Spleen (tissue), 11 donors: ENCODE data around the gene OIP5. TPM values are rescaled to one million over a fixed set of nuclear protein-coding genes. Genes with fewer than 3 reads are reported as not detected.
"Not testable (repeated sequence)": the region's sequence is repeated elsewhere in the genome, so short reads cannot be mapped to it uniquely, and the experiment has no call there.

Source experiments
- DNase-seq: peaks from one replicate; pipeline ENCODE4 v3.0.0-alpha.2; 2020
- H3K27ac ChIP-seq, 8 donors: fragments of 200-600 bp; sonication (generic) in 7 of 8; 1 replicate in 4 of 8; 2 replicates in 4 of 8; pipeline versions ENCODE4 v1.5.0 to v1.8.0; 2016 to 2021; ENCODE audit warnings: inconsistent platforms in 4 of 8, mild to moderate bottlenecking in 4 of 8, moderate library complexity in 1 of 8
- H3K27me3 ChIP-seq, 7 donors: fragments of 200-600 bp; sonication (generic) in 6 of 7; replicated peaks in 1 of 7; 1 replicate in 4 of 7; 2 replicates in 3 of 7; pipeline versions ENCODE4 v1.5.0 to v1.8.0; 2016 to 2021; ENCODE audit warnings: inconsistent platforms in 3 of 7, mild to moderate bottlenecking in 1 of 7
- H3K36me3 ChIP-seq, 6 donors: fragments of 200-600 bp; sonication (generic) in 5 of 6; 1 replicate in 4 of 6; 2 replicates in 2 of 6; pipeline versions ENCODE4 v1.5.0 to v1.8.0; 2016 to 2021; ENCODE audit warnings: inconsistent platforms in 2 of 6
- H3K4me1 ChIP-seq, 6 donors: fragments of 200-600 bp; sonication (generic) in 5 of 6; 1 replicate in 3 of 6; 2 replicates in 3 of 6; pipeline versions ENCODE4 v1.5.0 to v1.8.0; 2016 to 2021; ENCODE audit warnings: inconsistent platforms in 3 of 6
- H3K4me3 ChIP-seq, 8 donors: fragments of 200-600 bp; sonication (generic) in 7 of 8; 1 replicate in 4 of 8; 2 replicates in 4 of 8; pipeline versions ENCODE4 v1.5.0 to v1.8.0; 2016 to 2021; ENCODE audit warnings: inconsistent platforms in 4 of 8, mild to moderate bottlenecking in 4 of 8, moderate library complexity in 2 of 8
- H3K9me3 ChIP-seq, 8 donors: fragments of 200-600 bp; sonication (generic) in 7 of 8; 1 replicate in 4 of 8; 2 replicates in 4 of 8; pipeline versions ENCODE4 v1.5.0 to v1.8.0; 2016 to 2021; ENCODE audit warnings: inconsistent platforms in 4 of 8
- CTCF ChIP-seq, 11 experiments: fragments of 200-600 bp in 7 of 11; fragments of 450-650 bp in 4 of 11; sonication (generic) in 4 of 11; IDR thresholded peaks in 8 of 11; conservative IDR thresholded peaks in 3 of 11; 1 replicate in 7 of 11; 2 replicates in 4 of 11; pipeline versions ENCODE4 v1.4.0 to v1.8.0; 2016 to 2021; ENCODE audit warnings: antibody characterized with exemption in 11 of 11, inconsistent platforms in 4 of 11, mild to moderate bottlenecking in 1 of 11
- POLR2A ChIP-seq, 3 donors: fragments of 450-650 bp; IDR thresholded peaks; one replicate each; pipeline ENCODE4 v1.5.1; 2017; ENCODE audit warnings: antibody characterized with exemption in 3 of 3, mild to moderate bottlenecking in 1 of 3
- POLR2AphosphoS5 ChIP-seq, 3 donors: sonication (generic); formaldehyde crosslinking; IDR thresholded peaks; one replicate each; pipeline ENCODE4 v1.5.1; 2017; ENCODE audit warnings: antibody characterized with exemption in 3 of 3
- WGBS, 5 donors: extraction: QIAGEN DNeasy Blood & Tissue Kit in 3 of 5; methylation state at CpG; one replicate each; pipeline versions ENCODE4 v1.1.5 to v1.1.7; 2013 to 2018; 5-methylcytosine and 5-hydroxymethylcytosine counted together
- intact Hi-C: fragments of 100-400 bp; cut with DNase I; formaldehyde crosslinking; loops from one replicate; pipeline ENCODE4 v1.15.0; 2023; ENCODE audit warnings: low total_unique reads
- polyA plus RNA-seq, 3 donors: library from polyadenylated mRNA; stranded (reverse); fragments of 200-250 nt; gene quantifications; one replicate each; pipeline ENCODE4 v1.2.1, GENCODE V29; 2013
- total RNA-seq, 7 donors: library from RNA; depleted of rRNA in 3 of 7; stranded (reverse); fragments of >200 nt in 3 of 7; fragmentation: NEBNext Ultra II Directional in 4 of 7; extraction: Animal tissue kit (Norgen Biotek cat#: 25700) in 4 of 7; gene quantifications; one replicate each; pipeline versions ENCODE4 v1.1.0 to v1.2.1, GENCODE V29; 2016 to 2021
- donor health status: healthy with polysubstance abuse.
- donor health status: DM: no; HTN: no; CAD: no; lungs with moderate emphysema.
- donor health status: DM: no; HTN: no; CAD: no.
- donor health status: Bipolar disorder and iron deficiency.
- donor health status: healthy.
- donor health status: DM: no; HTN: no; CAD: no.
- donor health status: DM: yes; HTN: yes; CAD: no.

Gene OIP5
- total and polyA plus RNA-seq, 10 donors: 1.1 to 6.0 (median 2.3) TPM; not detected in 1

GRCh38 chr15:41323611-41324010, 8.8 kb downstream of the OIP5 start:
- TF ChIP-seq CTCF (IDR thresholded peaks at IDR 0.05 in 8 of 11, conservative IDR thresholded peaks at IDR 0.05 in 3 of 11) (no peak), POLR2A (IDR thresholded peaks at IDR 0.05) (no peak), POLR2AphosphoS5 (IDR thresholded peaks at IDR 0.05) (no peak)
- no peak for DNase-seq
- Histone ChIP-seq H3K4me1 (no peaks in the 10 kb centered on the region), H3K4me3 (no peak overlapping the region), H3K27ac (no peak overlapping the region), H3K27me3 (no peaks in the 10 kb centered on the region), H3K36me3 (peaks cover 0 to 16% (median 0%) of the 10 kb centered on the region in 6 donors), H3K9me3 (no peaks in the 10 kb centered on the region)
- WGBS, 5 donors: 90 to 100% (median 96%) methylated on average over 1 of the region's 1 CpG
- intact Hi-C loops: no loop called here

- H3K27ac ChIP-seq, H3K4me3 ChIP-seq, DNase-seq, H3K27me3 ChIP-seq, H3K4me1 ChIP-seq, H3K9me3 ChIP-seq, intact Hi-C loops: not testable (repeated sequence)
- WGBS, 5 donors: 96 to 98% (median 97%) methylated on average over 11 to 38 of the region's 39 CpGs; no CpG with 5 or more reads in 1 of the 5 donors
- peaks cover 0 to 27% (median 0%) of the 10 kb centered on the region in 6 donors for H3K36me3 ChIP-seq
These were observed 11.5 kb downstream of the OIP5 start for GRCh38 chr15:41320805-41321330.

GRCh38 chr15:41309226-41309905, 23.0 kb downstream of the OIP5 start:
- Histone ChIP-seq H3K4me3 (no peak overlapping the region), H3K27ac (no peak overlapping the region), H3K36me3 (peaks cover 0 to 72% (median 7%) of the 10 kb centered on the region in 6 donors), H3K27me3 (no peaks in the 10 kb centered on the region), H3K4me1 (no peaks in the 10 kb centered on the region), H3K9me3 (no peaks in the 10 kb centered on the region)
- no peak for DNase-seq
- intact Hi-C loops: no loop called here
- TF ChIP-seq POLR2AphosphoS5 (IDR thresholded peaks at IDR 0.05): no peak
- no peak for TF ChIP-seq CTCF (IDR thresholded peaks at IDR 0.05 in 8 of 11, conservative IDR thresholded peaks at IDR 0.05 in 3 of 11)
- TF ChIP-seq POLR2A (IDR thresholded peaks at IDR 0.05): no peak
- 95 to 100% (median 98%) methylated on average over 2 of the region's 2 CpGs for WGBS, 5 donors

DNA sequence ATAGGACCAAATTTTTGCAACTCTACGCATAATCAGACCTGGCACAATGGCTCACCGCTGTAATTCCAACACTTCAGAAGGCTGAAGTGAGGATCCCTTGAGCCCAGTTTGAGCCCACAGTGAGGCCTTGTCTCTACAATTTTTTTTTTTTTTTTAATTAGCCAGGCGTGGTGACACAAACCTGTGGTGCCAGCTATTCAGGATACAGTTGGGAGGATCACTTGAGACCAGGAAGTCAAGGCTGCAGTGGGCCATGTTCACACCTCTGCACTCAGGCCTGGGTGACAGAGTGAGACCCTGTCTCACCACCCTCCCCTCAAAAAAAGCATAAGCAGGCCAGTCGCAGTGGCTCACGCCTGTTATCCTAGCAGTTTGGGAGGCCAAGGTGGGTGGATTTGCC, 24.7 kb downstream of the OIP5 start:
- intact Hi-C loops: no loop called here
- peaks cover 0 to 56% (median 7%) of the 10 kb centered on the region in 6 donors for H3K36me3 ChIP-seq
- 92 to 99% (median 94%) methylated on average over 5 of the region's 5 CpGs for WGBS, 5 donors

More for the DNA sequence above, 24.7 kb downstream of the OIP5 start:
- Histone ChIP-seq H3K4me1 (no peaks in the 10 kb centered on the region), H3K4me3 (no peak overlapping the region), H3K9me3 (no peaks in the 10 kb centered on the region), H3K27me3 (no peaks in the 10 kb centered on the region), H3K27ac (no peak overlapping the region)
- no peak for TF ChIP-seq CTCF (IDR thresholded peaks at IDR 0.05 in 8 of 11, conservative IDR thresholded peaks at IDR 0.05 in 3 of 11)
- no peak for DNase-seq
